ENCODE results near the gene LRRC73.
A peak's percentile ranks its signal among the peaks of the same experiment; 100 is the strongest.
"Not testable (repeated sequence)": the region's sequence is repeated elsewhere in the genome, so short reads cannot be mapped to it uniquely, and the experiment has no call there.

The LRRC73 gene
- total RNA-seq: 0.18 to 0.39 reads per million in 2 experiments

- DNase-seq (ENCODE audit: low read depth): peak; percentile 71
Measured at GRCh38 chr6:43509984-43510826, at the start of gene LRRC73. LRRC73 (minus strand) TSS chr6:43510346; CDS start chr6:43509785, 561 bp downstream.

GRCh38 chr6:43559328-43559727 lies 49.2 kb upstream of the LRRC73 start:
- no peak for DNase-seq (ENCODE audit: low read depth)

- not testable (repeated sequence) for DNase-seq (ENCODE audit: low read depth)
Measured at GRCh38 chr6:43557620-43558019, 47.5 kb upstream of the LRRC73 start.

GRCh38 chr6:43547222-43547621 lies 37.1 kb upstream of the LRRC73 start:
- no peak for DNase-seq (ENCODE audit: low read depth)

GRCh38 chr6:43544461-43544860 lies 34.3 kb upstream of the LRRC73 start:
- DNase-seq (ENCODE audit: low read depth): no peak

GRCh38 chr6:43541774-43542471 lies 31.8 kb upstream of the LRRC73 start:
- DNase-seq (ENCODE audit: low read depth): no peak

GRCh38 chr6:43540507-43540906 lies 30.4 kb upstream of the LRRC73 start:
- no peak for DNase-seq (ENCODE audit: low read depth)

GRCh38 chr6:43539409-43539808 lies 29.3 kb upstream of the LRRC73 start:
- DNase-seq (ENCODE audit: low read depth): not testable (repeated sequence)

- DNase-seq (ENCODE audit: low read depth): not testable (repeated sequence)
Measured at GRCh38 chr6:43538986-43539385, 28.8 kb upstream of the LRRC73 start.

- no peak for DNase-seq (ENCODE audit: low read depth)
Measured at GRCh38 chr6:43532201-43532600, 22.1 kb upstream of the LRRC73 start.

- no peak for DNase-seq (ENCODE audit: low read depth)
Measured at GRCh38 chr6:43524483-43524961, 14.4 kb upstream of the LRRC73 start.

- no peak for DNase-seq (ENCODE audit: low read depth)
Measured at GRCh38 chr6:43523284-43523683, 13.1 kb upstream of the LRRC73 start.

- no peak for DNase-seq (ENCODE audit: low read depth)
Measured at GRCh38 chr6:43522547-43523261, 12.6 kb upstream of the LRRC73 start.

- no peak for DNase-seq (ENCODE audit: low read depth)
Measured at GRCh38 chr6:43521836-43522235, 11.7 kb upstream of the LRRC73 start.

GRCh38 chr6:43520097-43520496 lies 10.0 kb upstream of the LRRC73 start:
- no peak for DNase-seq (ENCODE audit: low read depth)

- DNase-seq (ENCODE audit: low read depth): no peak
Measured at GRCh38 chr6:43517505-43518357, 7.6 kb upstream of the LRRC73 start.

GRCh38 chr6:43516697-43517504 lies 6.8 kb upstream of the LRRC73 start, which contains the start of the genes POLR1C and YIPF3:
POLR1C (plus strand) TSS chr6:43517089; CDS start chr6:43517110, 21 bp downstream.
YIPF3 (minus strand) TSS chr6:43516926; CDS start chr6:43516807, 119 bp downstream.
- peak; percentile 94 for DNase-seq (ENCODE audit: low read depth)

GRCh38 chr6:43516367-43516696 lies 6.2 kb upstream of the LRRC73 start:
- DNase-seq (ENCODE audit: low read depth): no peak

- no peak for DNase-seq (ENCODE audit: low read depth)
Measured at GRCh38 chr6:43515808-43516207, 5.7 kb upstream of the LRRC73 start.

GRCh38 chr6:43511824-43512415 lies 1.8 kb upstream of the LRRC73 start:
- DNase-seq (ENCODE audit: low read depth): no peak

Measured in T follicular helper cell (primary cell).